HG02973 (cell line): ENCODE data around the gene SERPINB11.
"Not testable (repeated sequence)": the region's sequence is repeated elsewhere in the genome, so short reads cannot be mapped to it uniquely, and the experiment has no call there.

Source experiments
- ATAC-seq: cut with Tn5 transposase; IDR thresholded peaks from one replicate; pipeline ENCODE4 v1.9.1; 2021; ENCODE audit warnings: moderate library complexity; ENCODE audit not compliant: unreplicated experiment

The SERPINB11 gene, protein sequence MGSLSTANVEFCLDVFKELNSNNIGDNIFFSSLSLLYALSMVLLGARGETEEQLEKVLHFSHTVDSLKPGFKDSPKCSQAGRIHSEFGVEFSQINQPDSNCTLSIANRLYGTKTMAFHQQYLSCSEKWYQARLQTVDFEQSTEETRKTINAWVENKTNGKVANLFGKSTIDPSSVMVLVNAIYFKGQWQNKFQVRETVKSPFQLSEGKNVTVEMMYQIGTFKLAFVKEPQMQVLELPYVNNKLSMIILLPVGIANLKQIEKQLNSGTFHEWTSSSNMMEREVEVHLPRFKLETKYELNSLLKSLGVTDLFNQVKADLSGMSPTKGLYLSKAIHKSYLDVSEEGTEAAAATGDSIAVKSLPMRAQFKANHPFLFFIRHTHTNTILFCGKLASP

GRCh38 chr18:63702660-63703059 is at the start of gene SERPINB11:
Gene SERPINB11 (plus strand): TSS chr18:63702960. CDS start chr18:63710194, 7,234 bp downstream.
- no peak for ATAC-seq

GRCh38 chr18:63658920-63659319 is 43.8 kb upstream of the SERPINB11 start:
- ATAC-seq = not testable (repeated sequence)

GRCh38 chr18:63661750-63662149 is 41.0 kb upstream of the SERPINB11 start, which contains the start of gene SERPINB3:
Gene SERPINB3 (minus strand): TSS chr18:63661893. CDS start chr18:63661216, 677 bp downstream.
- ATAC-seq = not testable (repeated sequence)

GRCh38 chr18:63664571-63664970 is 38.2 kb upstream of the SERPINB11 start:
- no peak for ATAC-seq

GRCh38 chr18:63676526-63677323 is 26.0 kb upstream of the SERPINB11 start:
- no peak for ATAC-seq

- ATAC-seq = no peak
These were observed 25.1 kb upstream of the SERPINB11 start for GRCh38 chr18:63677500-63678225.

GRCh38 chr18:63679820-63680606 is 22.7 kb upstream of the SERPINB11 start:
- no peak for ATAC-seq

DNA sequence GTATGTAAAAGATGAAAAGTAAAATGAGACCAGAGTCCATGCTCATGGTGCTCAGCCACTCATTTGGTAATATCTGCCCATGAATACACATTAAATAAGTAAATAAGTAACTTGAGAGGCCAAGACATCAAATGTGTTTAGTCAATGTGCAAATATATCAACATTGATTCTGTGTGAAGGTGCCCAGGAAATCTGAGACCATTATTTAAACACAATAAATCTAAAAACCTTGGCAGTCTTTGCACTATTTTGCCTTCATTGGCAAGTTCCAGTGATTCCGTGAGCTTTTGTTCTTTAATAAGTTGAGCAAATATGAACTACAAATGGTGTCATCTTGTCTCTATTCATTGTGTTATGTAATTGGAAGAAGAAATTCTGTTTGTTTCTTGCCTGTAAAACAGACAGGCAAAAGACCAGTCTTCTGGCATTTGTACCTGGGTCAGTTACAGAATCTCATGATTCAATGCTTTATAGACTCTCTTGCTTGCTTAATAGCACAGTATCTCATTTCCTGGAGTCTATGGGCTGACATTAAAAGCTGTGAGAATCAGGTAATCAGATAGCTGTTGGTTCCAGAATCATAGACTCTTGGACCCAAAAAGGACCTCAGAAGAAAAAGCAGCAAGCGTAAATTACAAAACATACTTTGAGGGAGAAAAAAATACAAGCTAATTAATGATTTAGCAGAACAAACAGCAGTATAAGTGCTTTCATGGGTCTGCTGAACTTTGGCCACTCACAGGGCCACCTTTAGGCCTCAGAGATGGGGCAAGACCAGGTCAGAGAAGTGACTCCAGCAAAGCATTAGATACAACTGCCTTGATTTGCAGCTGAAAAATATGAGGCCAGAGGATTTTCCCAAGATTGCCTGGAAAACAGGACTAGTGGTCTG is 21.1 kb upstream of the SERPINB11 start:
- no peak for ATAC-seq

- no peak for ATAC-seq
These were observed 19.6 kb upstream of the SERPINB11 start for GRCh38 chr18:63683152-63683551.

- no peak for ATAC-seq
These were observed 18.9 kb upstream of the SERPINB11 start for GRCh38 chr18:63683890-63684289.

DNA sequence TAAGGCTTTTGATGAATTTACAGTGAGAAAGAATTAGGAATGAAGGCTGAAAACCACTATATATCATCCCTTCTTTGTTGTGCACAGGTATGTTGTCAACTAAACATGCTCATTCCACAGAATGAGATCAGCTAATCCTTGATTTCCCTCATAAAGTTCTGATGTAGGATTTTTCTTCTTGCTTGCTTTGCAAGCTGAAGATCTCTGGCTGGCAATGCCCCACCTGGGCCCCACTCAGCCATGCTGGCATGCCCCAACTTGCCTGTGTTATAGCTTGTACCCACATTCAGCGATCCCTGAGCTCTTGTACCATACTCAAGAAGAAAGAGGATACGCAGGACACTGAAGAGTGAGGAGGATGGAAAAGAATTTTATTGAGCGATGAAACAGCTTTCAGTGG is 18.0 kb upstream of the SERPINB11 start:
- no peak for ATAC-seq

DNA sequence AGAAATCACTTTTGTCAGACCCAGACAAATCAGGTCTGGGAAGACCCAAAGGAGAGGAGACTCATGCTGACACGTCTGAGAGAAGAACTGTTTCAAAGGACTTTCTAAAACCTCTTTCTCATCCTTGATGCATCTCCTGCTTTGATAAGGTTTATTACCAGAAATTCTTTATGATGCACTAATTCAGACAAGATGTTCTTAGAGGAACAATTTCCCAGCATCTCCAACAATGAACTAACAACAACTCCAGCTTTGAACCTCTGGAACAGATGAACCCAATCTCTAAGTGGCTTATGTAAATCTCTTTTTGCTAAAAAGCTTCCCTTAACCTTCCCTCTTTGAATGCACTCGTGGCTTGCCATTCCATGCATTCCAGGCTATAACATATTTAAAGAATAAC is 15.9 kb upstream of the SERPINB11 start:
- ATAC-seq = no peak

DNA sequence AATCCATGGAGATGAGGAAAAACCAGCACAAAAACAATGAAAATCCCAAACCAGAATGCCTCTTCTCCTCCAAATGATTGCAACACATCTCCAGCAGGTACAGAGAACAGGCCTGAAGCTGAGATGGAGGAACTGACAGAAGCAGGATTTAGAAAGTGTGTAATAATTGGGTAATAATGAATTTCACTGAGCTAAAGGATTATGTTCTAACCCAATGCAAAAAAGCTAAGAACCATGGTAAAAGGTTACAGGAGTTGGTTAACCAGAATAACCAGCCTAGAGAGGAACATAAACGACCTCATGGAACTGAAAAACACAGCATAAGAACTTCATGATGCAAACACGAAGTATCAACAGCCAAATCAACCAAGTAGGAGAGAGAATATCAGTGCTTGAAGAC is 13.7 kb upstream of the SERPINB11 start:
- no peak for ATAC-seq

DNA sequence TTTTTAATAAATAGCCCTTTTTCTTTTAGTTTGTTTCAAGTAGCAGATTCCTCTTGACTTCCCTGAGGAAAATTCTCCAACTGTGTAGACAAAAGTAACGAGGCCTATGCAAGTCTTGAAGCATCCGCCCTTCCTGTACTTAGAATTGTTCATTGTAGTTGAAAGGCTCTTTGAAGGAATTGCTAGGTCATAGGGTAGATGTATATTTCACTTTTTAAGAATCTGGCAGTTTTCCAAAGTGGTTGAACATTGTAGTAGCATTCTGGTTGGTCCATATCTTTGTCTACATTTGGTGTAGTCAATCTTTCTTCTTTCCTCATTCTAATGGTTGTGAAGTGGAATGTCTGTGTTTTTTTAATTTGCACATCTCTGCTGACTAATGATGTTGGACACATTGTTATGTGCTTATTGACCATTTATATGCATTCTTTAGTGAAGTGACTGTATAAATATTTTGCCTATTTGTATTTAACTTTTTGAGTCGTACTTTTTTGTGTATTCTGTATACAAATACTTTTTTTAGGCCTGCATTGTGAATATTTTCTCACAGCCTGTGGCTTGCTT is 5.6 kb upstream of the SERPINB11 start:
- no peak for ATAC-seq

DNA sequence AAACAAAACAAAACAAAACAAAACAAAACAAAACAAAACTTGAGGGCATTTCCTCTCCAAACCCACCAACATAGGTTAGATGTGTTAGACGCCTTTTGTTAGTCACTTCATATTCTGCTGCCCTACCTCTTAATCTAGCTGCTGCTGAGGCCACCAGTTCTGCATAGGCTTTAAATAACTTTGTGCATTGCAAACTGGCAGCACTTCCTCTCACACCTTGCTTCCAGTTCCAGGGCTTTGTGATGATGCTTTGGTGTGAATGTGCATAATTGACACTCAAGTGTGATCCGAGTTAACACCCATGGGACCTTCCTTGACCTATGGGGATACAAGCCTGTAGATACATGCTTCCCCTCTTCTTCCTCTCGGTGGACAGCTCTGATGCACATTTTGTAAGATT is 2.3 kb upstream of the SERPINB11 start:
- no peak for ATAC-seq

DNA sequence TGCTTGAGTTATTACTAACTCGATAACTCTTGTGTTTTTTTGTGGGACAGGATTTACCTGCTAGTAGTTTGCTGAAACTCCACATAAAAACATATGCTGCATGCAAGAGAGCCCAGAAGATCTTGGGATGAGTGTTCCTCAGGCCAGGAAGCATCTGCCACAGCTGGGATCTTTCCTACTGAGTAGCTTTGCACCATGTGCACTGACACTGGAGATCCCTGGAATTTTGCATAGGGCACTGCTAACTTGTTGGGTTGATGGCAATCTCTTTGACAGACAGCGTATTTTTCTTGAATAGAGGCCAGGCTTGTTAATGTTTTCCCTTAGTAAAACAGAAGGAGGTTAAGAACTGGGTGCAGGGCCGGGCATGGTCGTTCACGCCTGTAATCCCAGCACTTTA is 808 bp upstream of the SERPINB11 start:
- ATAC-seq = no peak

DNA sequence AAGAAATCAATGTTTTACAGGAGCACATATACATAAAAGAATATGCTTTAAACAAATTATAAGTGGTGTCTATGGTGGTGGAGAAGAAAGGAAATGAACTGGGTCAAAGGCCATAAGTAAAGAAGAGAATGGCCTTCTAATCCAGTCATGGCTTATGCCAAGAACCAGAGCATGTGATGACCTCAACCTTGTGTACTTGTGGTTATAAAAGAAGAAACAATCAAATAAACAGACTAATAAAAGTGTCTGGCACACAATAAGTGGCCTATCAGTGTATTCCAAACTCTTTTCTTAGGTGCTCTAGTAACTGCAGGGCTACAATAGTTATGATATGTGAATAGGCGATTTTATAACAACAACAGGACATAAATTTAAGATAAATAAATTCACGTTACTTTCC is 2.6 kb downstream of the SERPINB11 start:
- ATAC-seq = no peak

- no peak for ATAC-seq
These were observed 5.1 kb downstream of the SERPINB11 start for GRCh38 chr18:63707816-63708215.

GRCh38 chr18:63708650-63709049 is 5.9 kb downstream of the SERPINB11 start:
- ATAC-seq = no peak
